ENCODE measurements around the gene TAF4.

DNA sequence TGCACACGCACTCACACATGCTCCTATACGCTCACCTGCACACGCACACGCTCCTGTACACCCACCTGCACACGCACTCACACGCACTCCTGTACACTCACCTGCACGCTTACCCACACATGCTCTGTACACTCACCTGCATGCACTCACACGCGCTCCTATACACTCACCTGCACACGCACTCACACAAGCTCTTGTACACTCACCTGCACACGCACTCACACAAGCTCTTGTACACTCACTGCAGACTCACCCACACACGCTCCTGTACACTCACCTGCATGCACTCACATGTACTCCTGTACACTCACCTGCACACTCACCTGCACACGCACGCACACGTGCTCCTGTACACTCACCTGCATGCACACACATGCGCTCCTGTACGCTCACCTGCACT lies 22.0 kb upstream of the TAF4 start:
- no peak for TF ChIP-seq CTCF (IDR thresholded peaks at IDR 0.05)
- TF ChIP-seq POLR2A (IDR thresholded peaks at IDR 0.05): no peak
- TF ChIP-seq POLR2AphosphoS5 (IDR thresholded peaks at IDR 0.05; ENCODE audit: insufficient read depth in 1 of 2, low read depth in 1 of 2): no peak

Data from vagina (tissue), 2 donors.